GM21529 (cell line): ENCODE results near the gene KCNJ6.
"Not testable (repeated sequence)": the region's sequence is repeated elsewhere in the genome, so short reads cannot be mapped to it uniquely, and the experiment has no call there.

Experiments
- ATAC-seq: cut with Tn5 transposase; IDR thresholded peaks from one replicate; pipeline ENCODE4 v1.9.1; 2021; ENCODE audit not compliant: unreplicated experiment

Gene KCNJ6

DNA sequence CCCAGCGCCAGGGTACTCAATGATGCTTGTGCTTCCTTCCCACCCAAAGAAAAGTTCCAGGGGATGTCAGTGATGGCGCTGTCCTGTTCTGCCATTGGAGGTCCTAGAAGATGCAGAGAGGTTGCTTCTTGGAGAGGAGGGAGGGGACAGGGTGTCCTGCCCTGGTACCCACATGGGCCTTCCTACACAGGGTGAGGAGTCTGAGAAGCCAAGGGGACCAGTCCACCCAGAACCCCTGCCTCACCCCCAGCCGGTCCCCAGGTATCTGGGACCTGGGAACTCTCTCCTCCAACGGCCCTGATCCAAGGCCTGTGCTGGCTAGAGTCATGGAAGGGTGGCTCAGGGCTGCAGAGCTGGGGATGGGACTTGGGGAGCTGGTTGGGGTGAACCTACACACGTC lies 259.4 kb downstream of the KCNJ6 start:
- no peak for ATAC-seq

DNA sequence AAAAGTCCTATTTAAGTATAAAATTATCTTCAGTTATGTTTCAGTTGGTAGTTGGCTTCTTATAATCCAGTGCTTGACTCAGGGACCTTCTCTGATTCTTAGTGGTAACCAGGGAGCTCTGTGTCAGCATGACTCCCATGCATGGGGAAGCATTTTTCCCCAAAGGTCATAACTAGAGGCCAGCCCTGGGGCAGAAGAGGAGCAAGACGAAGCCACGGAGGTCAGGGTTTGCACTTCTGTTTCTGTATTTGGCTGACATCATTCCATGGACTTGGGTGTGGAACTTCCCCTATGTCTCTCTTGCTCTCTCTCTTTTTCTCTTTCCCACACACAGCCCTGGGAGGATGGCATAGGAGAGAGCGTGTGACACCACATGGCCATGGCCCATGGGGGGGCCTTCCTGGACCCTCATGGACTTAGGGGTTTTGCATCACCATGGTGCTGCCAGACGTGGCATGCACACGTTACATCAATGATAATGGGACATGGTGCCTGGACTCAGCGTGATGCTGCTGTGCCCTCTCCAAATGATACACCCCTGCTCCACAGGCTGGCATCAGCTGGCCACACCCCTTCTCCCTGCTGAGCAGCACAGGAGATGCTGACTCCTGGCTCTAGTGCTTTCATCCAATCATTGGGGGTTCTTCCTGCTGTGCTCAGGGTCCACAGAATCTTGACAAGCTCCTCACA lies 260.5 kb downstream of the KCNJ6 start:
- ATAC-seq: no peak

DNA sequence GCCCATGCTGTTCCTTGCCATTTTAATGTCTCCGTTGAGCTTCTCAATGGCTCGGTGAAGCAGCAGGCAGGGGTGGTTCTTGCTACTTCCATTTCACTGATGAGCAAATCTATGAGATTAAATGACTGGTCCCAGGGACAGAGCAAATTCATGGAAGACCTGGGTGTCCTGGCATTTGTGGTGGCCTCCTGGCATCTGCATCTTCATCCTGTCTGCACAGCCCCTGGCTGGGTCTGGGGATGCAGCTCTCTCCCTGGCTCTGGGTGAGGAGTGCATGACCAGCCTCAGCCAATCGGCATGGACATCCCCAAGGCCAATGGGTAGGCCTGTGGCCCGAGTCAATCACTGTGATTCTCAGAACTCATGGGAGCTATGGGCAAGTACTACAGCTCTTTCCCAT lies 261.7 kb downstream of the KCNJ6 start:
- no peak for ATAC-seq

DNA sequence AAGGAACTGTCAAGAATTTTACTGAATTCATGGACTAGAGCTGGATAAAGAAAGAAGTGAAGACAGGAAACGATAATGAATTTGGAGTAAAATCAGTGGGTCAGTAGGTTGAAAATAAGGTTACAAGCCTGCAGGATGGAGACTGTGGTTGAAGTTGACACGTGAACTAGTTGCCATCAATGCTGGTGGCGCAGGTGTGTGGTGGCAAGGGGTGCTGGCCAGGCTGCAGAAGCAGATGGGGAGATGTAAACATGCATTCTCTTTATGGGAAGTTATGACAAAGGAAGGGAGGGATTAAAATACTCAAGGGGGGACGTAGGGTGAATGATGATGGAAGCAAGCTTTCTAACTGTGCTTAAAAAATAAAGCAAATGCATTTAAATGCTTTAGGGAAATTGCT lies 263.1 kb downstream of the KCNJ6 start:
- ATAC-seq: no peak

DNA sequence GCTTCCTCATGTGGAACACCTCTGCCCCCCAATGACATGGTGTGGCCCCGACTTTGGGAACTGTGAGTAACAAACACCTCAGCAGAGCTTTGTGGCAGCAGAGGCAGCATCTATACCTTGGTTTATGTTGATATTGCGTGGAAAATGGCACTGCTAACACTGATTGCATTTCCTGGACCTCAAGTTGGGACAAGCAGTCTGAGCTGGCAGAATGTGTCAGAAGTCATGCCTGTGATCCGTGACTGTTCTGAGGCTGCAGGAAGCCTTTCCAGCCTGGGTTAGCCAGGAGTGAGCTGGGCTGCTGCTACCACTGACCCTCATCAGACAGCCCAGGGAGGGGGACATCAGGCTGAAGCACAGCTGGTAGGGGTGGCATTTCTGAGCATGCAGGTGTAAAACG lies 268.5 kb downstream of the KCNJ6 start:
- ATAC-seq: no peak

DNA sequence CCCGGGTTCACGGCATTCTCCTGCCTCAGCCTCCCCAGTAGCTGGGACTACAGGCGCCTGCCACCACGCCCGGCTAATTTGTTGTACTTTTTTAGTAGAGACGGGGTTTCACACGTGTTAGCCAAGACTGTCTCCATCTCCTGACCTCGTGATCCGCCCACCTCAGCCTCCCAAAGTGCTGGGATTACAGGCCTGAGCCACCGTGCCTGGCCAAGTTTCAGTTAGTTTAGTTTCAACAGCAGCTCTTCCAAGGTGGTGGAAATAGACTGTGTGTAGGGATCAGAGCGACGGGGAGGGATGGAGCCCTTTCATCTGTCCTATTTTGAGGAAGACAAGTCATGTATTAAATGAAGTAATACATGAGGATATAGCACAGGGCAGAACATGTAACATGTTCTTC lies 269.5 kb downstream of the KCNJ6 start:
- ATAC-seq: not testable (repeated sequence)

DNA sequence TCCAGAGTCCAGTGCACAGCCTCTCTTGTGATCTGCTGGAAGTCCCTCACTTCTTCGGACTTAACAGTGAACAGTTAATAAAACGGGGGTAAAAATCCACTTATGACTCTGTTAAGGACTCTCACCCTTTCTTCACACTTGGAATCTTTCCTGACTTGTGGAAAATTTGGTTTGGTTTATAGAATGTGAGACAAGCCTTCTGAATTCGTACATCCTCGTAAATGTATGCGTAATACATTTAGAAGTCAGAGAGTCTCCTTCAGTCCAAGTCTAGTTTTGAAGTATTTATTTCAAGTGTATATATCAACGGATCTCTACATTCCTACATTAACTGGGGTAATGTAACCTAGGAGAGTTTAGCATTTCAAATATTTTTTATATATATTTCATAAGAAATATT lies 270.4 kb downstream of the KCNJ6 start:
- ATAC-seq: no peak

DNA sequence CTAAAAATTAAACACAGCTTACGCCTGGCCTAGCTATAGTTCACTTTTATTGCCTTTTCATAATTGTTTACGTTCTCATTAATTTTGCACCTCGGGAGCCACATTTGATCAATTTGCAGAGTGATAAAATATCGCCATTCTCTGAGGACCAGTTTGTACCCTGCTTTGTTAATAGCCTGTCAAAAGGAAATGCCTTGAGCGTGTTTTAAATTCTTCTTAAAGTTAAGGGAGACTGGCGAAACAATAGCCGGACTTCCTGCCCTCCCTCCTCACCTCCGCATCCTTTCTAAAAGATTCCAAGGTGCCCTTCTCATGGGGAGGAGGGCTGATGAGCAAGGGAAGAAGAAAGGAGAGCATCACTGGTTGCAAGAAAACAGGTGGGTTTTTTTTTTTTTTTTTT lies 271.6 kb downstream of the KCNJ6 start:
- ATAC-seq: no peak

DNA sequence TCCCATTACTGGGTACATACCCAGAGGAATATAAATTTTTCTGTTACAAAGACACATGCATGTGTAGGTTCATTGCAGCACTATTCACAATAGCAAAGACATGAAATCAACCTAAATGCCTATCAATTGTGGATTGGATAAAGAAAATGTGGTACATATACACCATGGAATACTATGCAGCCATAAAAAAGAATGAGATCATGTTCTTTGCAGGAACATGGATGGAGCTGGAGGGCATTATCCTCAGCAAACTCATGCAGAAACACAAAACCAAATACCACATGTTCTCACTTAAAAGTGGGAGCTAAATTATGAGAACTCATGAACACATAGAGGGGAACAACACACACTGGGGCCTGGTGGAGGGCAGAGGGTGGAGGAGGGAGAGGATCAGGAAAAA lies 272.4 kb downstream of the KCNJ6 start:
- not testable (repeated sequence) for ATAC-seq

DNA sequence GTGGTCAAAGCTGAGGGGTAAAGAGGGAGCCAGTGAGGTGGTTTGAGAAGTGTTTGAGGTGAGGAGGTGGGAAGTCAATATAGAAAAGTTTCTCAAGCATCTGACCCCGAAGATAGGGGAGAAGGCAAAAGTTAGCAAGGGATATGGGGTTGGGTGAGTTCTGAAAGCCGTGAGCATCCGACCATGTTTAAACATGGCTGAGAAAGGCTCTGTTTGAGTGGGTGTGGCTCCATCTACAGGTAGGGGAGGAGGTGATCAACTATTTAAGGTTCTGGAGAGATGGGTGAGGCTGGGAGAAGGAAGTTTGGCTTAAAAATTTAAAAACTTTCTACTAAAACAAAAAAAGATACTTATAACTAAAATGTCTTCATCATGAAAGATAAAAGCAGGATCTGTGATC lies 273.8 kb downstream of the KCNJ6 start:
- ATAC-seq: no peak

DNA sequence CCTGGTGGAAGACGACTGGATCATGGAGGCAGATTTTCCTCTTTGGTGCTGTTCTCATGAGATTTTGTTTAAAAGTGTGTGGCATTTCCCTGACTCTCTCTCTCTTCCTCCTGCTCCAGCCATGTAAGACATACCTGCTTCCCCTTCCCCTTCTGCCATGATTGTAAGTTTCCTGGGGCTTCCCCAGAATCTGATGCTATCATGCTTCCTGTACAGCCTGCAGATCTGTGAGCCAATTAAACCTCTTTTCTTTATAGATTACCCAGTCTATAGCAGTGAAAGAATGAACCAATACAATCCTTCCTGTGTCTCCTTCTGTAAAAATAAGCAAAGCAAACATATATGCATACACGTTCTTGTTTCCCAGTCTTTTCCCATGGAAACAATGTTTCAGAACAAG lies 276.5 kb downstream of the KCNJ6 start:
- no peak for ATAC-seq

DNA sequence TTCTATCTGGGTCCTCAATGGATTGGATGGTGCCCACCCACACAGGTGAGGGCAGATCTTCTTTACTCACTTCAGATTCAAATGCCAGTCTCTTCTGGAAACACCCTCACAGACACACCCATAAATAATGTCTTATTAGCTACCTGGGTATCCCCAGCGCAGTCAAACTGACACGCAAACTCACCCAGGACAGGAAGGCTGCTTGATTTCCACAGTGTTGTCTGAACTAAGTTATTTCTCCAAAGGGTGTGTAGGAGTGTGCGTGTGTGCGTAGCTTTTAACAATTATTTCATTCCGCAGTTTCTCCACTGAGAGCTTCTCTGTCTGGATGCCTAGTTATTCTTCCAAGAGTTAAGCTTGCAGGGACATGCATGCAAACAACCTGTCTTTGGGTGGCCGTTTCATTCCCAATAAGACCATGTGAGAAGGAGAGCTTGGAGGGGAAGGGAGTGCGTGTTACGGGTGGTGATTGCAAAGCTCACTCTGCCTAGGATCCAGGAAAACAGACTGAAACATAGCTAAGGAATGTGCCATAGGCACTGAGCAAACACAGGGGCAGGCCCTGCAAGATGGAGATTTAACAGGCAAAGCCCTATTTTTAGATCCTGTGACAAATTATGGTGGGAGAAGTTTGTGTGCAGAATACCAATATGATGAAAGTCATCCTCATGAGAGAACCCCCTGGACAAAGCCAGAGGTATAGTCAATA lies 280.0 kb downstream of the KCNJ6 start:
- ATAC-seq: no peak

DNA sequence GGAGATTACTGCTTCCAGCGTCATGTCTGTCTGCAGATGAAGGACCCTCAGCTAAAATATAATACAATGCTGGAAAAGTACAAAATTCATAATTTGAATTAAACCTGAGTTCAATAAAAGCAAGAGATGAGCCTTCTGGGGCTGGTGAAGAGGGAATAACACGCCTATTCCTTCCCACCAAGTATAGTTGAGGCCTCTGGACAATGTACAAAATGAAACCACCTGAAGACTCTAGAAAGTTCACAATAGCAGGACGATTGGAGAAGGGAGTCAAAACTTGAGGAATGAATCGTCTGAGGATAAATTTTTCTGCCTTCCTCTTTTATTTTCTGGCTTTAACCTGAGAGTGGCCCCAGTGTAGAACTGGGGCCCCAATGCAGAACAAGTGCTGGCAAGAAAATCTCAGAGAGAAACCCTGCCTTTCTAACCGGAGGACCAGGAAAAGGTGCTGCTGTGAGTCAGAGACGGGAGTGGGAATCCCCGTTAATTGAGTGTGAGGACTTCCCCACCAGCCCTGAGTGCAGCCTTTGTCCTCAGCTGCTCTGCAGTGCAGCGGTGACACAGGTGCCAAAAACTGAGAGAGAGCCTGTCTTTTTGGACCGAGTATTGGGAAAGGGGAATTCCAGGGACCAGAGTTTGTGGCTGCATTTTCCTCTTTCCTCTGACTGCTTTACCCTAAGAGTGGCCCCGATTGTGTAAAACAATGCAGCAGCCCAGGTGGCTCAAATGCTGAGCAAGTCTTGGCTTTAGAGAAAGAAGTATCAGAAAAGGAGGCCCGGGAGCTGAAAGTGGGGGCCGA lies 284.7 kb downstream of the KCNJ6 start:
- peak; percentile 92 for ATAC-seq

DNA sequence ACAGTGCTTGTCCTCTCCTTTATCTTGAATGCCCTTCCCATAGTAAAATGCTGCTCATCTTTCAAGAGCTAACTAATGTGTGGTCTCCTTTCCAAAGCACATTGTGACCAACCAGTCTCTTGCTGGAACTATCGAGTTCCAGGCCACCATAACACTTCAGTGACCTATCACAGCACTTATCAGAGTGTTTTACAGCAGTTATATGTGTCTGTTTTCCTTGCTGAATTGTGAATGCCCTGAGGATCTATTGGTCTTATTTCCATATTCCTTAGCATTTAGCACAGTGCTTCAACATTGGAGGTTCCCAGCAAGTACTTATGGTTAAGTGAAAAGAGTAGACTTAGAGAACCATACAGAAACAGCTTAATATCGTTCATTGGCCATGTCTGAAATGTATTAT lies 285.4 kb downstream of the KCNJ6 start:
- no peak for ATAC-seq

DNA sequence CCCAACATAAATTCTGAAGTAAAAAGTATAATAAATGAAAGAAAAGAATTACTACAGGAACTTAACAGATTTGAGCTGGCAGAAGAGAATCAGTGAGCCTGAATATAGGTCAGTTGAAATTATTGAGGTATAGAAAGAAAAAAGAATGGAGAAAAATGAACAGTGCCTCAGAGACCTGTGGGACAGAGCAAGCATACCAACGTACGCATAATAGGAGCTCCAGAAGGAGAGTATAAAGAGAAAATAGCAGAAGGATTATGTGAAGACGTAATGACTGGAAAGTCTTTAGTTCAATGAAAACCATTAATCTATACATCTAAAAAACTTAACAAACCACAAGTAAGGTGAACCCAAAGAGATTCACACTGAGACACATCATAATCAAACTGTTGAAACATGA lies 287.9 kb downstream of the KCNJ6 start:
- no peak for ATAC-seq

DNA sequence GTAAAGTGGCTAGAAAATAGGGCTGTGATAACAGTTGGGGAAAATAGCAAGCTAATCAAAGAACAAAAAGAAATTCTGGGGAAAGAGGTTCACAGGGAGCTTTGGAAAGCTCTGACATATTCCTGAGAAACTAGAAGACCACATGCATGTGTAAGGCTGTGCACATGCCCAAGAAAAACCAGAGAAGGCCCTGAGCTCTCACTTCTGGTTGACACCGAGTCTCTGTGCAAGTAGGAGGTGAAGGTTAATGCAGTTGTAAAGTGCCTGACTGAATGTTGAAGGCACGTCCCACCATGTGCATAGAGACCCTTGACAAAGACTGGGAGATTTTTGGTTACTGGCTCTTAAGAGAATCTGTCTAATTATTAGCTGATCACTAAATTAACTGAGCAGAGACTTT lies 288.7 kb downstream of the KCNJ6 start:
- no peak for ATAC-seq

DNA sequence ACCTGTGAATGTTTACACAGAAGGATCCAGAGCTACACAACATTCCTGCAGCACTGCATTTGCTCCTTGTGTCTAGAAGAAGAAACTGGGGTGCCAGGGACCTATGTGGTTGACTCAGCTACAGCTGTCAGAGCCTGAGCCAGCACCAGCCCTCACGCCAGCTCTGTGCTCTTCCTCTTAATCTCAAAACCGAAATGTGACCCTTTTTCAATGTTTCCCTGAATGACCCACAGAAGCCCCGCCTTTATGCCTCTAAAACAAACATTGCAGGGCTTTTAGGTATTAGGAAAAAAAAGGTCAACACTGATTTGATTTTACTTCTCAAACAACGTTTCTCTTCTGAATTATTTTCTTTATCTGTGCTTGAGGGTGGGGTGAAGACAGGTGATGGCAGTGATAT lies 289.2 kb downstream of the KCNJ6 start:
- no peak for ATAC-seq

DNA sequence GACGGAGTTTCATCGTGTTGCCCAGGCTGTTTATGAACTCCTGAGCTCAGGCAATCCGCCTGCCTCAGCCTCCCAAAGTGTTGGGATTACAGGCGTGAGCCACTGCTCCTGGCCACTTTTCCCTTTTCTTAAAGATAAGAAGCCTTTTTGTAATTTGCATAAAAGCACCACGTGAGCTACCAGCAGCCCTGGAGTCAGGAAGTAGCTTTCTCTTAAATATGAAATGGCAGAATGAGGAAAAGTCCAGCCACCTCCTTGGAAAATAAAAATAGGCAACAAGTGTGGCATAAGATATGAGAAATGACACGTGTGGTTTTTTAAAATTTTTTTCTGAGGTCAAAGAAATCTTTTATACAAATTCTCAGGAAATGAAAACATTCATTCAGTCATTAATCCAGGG lies 289.9 kb downstream of the KCNJ6 start:
- no peak for ATAC-seq

DNA sequence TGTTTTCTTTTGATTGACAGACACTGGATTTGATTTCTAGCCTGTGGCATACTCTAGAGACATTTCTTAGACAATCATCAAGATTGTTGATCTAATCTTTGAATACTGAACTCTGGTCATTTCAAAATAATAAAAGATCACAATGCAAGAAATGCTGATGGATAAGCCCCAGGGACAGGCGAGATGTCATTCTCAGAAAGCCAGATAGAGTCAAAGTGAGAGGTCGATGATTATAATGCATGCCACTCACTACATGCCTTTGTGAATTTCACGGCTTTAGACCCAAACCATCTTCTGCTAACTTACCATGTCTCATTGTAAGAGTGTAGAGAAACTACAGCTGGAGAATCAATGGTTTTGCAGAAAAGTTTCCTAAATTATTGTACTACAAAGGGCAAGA lies 292.6 kb downstream of the KCNJ6 start:
- ATAC-seq: no peak

DNA sequence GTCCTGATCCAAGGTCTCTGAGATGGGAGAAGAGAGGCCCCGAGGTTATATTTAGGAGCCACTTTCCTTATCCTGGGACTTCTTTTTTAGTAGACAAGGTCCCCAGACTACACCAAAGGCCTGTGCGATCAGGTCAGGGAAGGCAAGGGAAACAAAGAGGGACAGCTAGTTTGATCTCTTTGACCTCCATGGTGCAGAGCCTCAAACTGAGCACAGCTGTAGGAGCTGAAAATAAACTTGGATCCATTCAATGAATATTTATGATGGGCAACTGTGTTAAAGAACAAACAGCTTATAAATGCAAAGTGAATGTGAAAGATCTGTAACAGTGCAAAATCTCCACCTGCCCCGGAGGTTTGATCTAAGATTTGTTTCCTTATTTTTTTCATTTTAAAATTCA lies 293.1 kb downstream of the KCNJ6 start:
- no peak for ATAC-seq

DNA sequence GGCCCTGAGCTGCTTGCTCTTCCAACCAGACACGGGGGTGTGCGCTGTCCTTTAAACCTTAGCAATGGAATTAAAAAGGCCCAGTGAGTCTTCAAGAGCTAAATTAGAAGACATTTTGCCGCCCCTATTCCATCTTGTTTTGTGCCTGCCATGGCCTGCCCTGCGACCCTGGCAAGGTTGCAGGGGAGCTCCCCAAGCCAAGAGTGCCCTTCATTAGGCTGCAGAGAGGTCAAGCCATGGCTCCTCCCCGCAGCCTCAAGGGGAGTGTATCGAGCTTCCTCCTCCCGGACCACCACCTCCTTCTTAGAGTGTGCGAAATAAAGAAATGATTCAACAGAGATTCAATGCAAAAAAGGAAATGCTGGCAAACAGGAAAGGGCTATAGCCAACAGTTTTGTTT lies 293.5 kb downstream of the KCNJ6 start:
- ATAC-seq: no peak

DNA sequence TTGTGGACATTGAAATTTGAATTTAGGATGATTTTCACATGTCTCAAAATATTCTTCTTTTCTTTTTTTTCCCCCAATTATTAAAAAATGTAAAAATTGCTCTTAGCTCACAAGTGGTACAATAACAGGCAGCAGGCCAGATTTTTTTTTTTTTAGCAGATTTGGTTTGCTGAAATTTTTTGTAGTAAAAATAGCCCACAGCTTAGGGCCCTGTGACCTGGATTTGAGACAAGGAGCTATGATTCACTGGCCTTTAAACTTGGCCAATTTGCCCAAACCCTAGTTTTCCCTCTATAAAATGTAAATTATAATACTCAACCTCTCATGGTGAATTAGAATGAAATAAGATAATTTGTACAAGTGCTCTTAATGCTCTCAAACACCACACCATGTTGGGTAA lies 295.9 kb downstream of the KCNJ6 start:
- ATAC-seq: no peak
